HG03378 (cell line): ENCODE measurements around the gene LHFPL4.
"Not testable (repeated sequence)": the region's sequence is repeated elsewhere in the genome, so short reads cannot be mapped to it uniquely, and the experiment has no call there.

Experiments used
- ATAC-seq: cut with Tn5 transposase; IDR thresholded peaks from one replicate; pipeline ENCODE4 v1.9.1; 2021; ENCODE audit warnings: mild to moderate bottlenecking, moderate library complexity; ENCODE audit not compliant: unreplicated experiment

Gene LHFPL4

DNA sequence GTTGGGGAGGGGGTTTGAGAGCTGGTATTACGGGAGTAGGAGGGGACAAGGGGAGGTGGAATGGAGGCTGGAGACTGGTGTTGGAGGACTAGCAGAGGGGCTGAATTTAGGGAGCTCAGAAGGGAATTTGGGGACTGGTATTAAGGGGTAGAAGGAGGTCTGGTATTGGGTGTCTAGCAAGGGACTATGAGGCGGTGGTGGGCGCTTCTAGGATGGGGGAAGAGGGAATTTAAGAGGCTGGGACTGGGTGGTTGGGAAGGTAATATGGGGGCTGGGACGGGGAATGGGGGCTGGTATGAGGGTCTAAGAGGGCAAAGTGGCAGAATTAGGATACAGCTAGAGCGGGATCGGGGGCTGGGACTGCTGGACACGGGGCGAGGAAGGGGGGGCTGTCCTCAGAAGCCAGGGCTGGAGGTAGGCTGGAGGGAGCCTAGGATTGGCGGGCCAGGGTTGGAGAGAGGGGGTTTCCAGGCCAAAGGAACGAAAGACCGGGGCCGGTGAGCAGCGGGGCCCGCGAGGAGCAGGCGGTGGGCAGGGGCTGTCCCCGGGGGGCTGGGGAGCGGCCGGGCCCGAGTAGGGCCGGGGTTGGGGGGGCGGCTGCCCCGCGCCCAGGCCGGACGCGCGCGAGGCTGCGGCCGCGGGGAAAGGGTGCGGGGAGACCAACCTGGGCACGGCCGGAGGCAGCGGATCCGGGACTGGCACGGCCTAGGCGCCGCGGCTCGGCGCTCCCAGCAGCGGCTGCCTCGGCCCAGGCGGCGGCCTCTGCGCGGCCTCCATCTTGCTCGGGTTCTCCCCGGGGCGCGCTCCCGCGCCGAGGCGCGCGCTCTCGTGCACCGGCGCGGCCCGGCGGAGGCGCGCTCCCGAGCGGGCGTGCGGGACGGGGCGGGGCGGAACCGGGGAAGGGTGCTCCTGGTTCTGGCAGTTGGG lies at the start of gene LHFPL4:
Gene LHFPL4, minus strand, starts transcription at position 802 of the 927 bp plus-strand sequence. CDS start 1,143 bp downstream, outside the sequence.
- ATAC-seq, result no peak

DNA sequence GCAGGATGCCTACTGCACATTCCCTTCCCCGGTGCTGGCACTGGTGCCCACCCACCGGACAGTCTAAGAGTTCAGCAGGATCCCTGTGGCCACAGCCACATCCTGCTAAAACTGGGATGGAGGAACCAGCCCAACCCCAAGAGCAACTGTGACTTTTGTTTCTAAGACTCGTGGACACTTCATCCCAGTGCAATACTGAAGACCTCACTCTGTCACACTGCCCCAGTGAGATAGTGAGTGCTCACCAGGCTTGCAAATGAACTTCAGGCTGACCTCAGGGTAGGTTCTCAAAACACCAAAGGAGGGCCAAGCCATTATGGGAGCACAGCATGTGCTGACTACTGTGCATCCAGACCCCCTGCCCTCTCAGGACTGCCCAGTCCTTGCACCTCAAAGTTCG lies 49.0 kb upstream of the LHFPL4 start:
- ATAC-seq, result no peak

DNA sequence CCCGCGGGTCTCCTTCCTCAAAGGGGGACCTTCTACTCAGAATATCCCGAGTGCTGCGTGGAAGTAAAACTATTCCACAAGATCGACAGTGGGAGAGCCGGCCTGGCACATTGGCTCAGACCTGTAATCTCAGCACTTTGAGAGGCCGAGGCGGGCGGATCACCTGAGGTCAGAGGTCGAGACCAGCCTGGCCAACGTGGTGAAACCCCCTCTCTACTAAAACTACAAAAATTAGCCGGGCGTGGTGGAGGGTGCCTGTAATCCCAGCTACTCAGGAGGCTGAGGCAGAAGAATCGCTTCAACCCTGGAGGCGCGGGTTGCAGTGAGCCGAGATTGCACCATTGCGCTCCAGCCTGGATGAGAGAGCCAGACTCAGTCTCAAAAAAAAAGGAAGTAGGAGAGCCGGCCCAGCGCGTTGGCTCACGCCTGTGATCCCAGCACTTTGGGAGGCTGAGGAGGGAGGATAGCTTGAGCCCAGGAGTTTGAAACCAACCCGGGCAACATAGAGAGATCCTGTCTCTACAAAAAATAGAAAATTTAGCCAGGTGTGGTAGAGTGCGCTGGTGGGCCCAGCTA lies 47.5 kb upstream of the LHFPL4 start:
- not testable (repeated sequence) for ATAC-seq

DNA sequence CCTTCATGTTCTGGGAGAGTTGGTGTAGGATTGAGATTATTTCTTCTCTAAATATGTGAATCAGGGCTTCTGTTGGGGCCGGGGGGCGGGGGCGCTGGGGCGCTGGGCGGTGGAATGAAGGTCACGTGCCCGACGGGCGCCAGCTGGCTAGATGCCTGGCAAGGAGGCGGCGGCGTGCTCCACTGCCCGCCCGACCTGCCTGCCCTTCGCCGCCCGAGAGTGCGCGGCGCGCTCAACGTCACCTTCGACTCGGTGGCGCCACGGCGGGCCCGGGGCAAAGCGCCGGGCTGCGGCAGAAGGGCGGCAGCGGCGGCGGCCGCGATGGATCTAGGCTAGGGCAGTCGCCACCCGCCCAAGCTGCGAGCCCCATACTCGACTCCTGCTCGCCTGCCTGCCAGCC lies 47.0 kb upstream of the LHFPL4 start:
- ATAC-seq, result no peak

DNA sequence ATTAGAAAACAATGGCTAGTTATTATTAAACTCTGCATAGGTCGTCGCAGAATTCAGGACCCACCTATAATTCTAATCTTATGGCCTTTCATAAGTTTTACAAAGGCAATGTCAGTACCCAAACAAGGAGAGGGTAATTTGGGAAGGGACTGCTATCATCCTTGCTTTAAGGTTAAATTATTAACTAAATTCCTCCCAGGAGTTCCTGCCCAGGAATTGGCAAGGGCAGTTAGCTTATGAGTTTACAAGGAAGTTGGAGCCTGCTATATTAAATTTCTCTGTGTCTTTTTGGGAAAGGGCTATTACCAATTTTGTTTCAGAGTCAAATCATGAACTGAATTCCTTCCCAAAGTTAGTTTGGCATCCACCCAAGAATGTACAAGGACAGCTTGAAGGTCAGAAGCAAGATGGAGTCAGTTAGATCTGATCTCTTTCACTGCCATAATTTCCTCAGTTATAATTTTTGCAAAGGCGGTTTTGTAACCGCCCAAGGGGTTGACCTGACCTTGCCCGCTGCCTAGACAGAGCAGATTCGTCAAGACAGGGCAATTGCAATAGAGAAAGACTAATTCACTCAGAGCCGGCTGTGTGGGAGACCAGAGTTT lies 45.3 kb upstream of the LHFPL4 start:
- no peak for ATAC-seq

DNA sequence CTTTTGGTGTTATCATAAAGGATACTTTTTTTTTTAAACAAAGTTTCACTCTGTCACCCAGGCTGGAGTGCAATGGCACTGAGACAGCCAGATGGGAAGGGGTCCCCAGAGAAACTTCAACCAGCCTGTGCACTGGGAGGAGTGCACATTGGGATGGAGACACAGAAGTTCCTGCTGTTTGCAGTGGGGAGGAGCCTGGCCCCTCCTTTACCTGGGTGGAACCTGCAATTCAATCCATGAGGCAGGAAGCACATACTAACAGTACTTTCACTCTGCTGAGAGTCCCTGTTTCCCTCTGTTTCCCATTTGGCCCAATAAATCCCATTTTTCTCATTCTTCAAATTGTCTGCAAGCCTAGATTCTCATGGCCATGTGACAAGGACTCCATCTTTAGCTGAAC lies 42.3 kb upstream of the LHFPL4 start:
- ATAC-seq, result no peak

DNA sequence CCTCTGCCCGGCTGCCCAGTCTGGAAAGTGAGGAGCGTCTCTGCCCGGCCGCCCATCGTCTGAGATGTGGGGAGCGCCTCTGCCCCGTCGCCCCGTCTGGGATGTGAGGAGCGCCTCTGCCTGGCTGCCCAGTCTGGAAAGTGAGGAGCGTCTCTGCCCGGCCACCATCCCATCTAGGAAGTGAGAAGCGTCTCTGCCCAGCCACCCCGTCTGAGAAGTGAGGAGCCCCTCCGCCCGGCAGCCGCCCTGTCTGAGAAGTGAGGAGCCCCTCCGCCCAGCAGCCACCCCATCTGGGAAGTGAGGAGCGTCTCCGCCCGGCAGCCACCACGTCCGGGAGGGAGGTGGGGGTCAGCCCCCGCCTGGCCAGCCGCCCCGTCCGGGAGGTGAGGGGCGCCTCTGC lies 38.2 kb upstream of the LHFPL4 start:
- ATAC-seq, result not testable (repeated sequence)

DNA sequence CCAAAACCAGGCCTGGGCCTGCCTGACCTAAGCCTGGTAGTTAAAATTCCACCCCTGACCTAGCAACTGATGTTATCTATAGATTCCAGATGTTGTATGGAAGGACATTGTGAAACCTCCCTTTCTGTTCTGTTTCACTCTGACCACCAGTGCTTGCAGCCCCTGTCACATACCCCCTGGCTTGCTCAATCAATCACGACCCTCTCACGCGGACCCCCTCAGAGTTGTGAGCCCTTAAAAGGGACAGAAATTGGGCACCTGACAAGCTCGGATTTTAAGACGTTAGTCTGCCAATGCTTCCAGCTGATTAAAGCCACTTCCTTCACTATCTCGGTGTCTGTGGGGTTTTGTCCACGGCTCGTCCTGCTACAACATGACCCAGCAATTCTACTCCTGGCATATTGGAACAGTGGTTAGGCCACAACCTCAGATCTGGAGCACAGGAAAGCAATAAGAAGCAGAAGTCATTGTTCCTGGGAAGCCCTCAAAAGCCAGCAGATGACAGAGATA lies 36.7 kb upstream of the LHFPL4 start:
- ATAC-seq, result no peak

DNA sequence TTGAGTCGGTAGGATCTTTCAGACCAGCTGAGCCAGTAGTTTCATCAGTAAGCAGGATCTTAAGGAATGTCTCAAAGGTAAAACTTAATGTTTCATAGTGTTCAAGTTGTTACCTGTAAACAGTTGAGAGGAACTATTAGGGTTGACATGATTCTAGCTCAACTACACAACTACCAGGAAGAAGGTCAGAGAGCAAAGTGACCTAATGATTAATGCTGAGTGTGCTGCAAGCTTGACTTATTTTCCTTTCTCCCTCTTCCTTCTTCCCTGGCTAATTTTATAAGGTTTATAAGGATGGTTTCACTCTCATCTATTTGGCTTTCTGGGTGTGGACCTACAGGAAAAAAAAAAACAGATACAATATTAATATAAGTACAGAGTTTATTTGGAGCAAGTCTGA lies 30.2 kb upstream of the LHFPL4 start:
- ATAC-seq, result no peak

DNA sequence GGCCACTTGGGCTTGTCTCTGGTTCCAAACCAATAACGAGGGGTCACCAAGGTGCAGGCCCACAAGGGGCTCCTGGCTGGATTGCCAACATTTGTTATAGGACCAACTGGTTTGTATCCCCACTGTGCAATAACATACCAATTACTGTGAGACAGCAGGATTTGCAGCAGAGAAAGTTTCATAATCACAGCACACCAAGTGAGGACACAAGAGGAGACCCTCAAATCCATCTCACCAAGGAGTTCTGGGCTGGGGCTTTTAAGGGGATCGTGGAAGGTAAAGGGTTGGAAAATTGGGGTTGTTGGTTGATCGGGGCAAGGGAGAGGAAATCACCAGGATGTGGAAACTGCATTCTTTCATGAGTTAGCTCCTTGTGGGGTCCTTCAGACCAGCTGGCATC lies 29.7 kb upstream of the LHFPL4 start:
- no peak for ATAC-seq

DNA sequence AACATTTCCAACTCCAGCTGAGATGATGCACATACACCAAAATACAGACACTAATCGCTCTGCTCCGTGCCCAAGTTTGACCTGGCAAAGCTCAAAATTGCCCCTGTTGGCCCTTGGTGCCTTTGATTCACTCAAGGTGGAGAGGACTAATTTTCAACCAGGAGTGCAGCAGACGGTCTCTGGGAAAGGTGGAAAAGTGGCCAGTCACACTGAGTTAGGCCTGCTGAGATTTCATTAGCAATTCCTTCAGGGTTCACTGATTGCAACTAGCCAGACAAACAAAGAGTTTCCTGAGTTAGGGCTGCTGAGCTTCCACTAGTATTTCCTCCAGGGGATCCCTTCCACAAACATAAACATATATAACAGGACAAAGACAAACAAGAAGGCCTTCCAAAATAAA lies 28.7 kb upstream of the LHFPL4 start:
- no peak for ATAC-seq

DNA sequence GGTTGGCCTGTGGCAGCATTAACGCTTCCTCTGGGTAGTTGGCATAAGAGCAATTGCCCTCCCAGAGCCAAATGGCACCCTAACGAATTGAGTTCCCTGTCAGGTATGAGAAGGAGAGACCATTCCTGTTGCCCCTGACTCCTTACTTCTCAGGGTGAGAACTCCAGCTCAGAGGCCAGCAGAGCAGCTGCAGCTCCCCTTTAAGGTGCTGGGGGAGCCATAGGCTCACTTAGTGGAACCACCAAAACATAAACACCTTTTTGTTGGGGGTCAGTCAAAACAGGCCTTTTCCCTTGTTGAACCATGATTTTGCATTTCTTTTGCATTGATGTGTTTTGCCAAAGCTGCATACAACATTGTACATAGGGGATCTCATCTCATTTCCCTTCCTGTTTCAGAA lies 28.1 kb upstream of the LHFPL4 start:
- no peak for ATAC-seq

DNA sequence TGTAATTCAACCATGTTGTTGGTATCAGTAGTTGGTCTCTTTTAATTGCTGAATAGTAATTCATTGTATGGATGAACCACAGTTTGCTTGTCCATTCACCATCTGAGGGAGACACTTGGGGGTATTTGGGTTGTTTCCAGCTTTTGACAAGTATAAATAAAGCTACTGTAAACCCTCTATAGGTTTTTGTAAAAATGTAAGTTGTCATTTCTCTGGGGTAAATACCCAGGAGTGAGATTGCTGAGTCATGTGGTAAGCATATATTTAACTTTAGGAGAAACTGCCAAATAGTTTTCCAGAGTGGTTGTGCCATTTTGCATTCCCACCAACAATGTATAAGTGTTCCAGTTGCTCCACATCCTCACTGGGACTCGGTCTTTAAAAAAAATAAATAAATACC lies 15.4 kb upstream of the LHFPL4 start:
- no peak for ATAC-seq

DNA sequence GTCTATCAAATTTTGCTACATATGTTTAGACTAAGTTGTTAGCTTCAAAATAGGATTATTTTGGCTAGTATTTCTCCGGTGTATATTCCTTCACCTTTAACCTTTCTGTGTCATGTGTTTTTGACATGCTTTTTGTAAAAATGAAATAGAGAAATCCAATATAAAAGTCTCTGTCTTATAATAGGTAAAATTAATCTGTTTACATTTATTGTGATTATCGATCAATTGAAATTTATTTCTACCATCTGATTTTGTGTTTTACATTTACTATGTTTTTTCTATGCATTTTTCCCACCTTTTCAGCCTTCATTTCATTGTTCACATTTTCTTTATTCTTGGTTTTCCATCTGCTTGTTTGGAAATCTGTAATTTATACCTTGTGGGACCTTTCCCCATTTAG lies 11.7 kb upstream of the LHFPL4 start:
- ATAC-seq, result no peak

DNA sequence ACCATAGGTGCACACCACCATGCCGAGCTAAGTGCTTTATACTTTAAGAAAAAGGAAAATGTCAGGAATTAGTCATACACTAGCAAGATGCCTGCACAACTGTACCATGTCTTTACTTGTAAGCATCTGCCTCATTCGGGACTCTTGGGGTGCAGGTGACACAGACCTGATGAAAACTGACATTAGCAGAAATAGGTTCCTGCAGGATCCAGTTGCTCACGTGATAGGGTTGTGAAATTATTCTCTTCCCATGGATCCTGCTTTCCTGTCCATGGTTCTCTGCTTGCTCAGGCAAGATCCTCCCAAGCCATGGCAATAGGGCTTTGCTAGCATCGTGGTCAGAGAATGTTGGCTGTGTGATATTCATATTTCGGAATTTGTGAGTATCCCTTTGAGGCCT lies 10.2 kb upstream of the LHFPL4 start:
- ATAC-seq, result no peak

DNA sequence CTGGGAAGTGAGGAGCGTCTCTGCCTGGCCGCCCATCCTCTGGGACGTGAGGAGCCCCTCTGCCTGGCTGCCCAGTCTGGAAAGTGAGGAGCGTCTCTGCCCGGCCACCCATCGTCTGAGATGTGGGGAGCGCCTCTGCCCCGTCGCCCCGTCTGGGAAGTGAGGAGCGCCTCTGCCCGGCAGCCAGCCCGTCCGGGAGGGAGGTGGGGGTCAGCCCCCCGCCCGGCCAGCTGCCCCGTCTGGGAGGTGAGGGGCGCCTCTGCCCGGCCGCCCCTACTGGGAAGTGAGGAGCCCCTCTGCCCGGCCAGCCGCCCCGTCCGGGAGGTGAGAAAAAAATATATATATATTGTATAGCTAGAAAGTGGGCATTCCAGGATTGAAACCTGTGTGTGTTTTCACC lies 6.4 kb upstream of the LHFPL4 start:
- not testable (repeated sequence) for ATAC-seq

DNA sequence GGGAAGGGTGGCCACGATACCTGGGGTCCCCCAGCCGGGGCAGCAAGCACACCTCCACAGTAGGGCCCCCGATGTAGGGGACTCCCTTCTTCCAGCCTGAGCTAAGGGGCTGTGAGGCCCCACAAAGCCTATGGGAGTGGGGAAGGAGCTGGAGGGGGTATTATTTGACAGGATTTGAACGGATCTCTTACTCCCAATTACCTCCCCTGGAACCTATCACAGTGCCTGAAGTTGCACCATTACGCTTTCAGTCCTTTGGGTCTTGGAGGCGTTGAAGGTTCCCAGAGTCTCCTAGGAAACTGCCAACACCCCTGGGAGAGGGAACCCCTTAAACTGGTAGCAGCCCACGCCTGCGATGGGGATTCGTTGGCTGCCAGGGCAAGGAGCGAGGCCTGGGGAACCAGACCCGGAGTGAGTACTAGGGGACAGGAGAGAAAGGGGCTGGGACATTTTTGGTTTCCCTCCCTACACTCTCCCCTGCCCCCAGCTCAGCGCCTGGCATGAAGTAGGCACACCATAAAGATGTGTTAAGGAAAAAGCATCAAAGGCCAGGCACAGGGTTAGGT lies 409 bp upstream of the LHFPL4 start:
- no peak for ATAC-seq

DNA sequence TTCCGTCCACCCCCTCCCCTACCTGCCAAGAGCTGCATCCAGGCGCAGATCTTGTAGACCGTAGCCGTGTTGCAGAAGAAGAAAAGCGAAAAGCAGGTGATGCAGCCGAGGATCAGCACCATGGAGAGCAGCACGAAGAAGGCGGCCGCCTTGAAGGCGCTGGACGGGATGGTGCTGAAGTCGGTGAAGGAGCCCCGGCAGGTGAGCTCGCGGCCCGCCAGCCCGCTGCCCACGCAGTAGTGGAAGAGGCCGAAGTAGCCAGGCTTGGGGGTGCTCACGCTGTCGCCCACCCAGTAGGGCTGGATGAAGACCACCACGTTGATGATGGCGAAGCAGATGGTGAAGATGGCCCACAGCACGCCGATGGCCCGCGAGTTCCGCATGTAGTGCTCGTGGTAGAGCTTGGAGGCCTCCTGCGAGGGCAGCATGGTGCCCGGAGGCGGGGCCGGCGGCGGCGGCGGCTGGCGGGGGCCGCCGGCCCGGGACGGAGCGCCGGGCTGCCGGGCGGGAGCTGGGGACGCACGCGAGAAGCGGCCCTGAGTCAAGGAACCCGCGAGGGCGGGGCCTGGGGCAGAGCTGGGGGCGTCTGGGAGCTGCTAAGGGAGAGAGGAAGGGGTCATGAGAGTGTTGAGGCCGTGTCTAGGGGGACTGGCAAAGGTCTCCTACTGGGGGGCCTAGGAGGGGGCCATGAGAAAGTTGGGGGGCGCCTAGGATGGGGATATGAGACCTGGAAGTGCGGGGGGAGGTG lies 1.2 kb downstream of the LHFPL4 start:
- ATAC-seq, result no peak

DNA sequence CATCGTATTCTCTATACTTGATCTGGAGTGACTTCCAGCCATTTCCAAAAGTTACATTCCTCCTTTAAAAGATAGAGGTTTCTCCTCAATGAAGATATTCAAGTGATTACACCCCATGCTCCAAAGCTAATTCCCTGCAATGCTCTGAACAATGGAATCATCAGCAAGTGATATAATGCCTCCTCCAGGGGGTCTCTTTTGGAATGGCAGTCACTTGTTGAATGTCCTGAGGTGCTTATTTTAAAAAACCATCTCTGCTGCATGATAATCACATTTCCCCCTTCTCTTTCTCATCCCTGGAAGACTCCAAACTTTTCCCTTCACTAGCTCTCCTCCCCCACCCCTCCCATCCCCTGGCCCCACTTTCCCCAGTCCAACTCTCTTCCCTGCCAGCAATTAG lies 2.6 kb downstream of the LHFPL4 start:
- no peak for ATAC-seq

DNA sequence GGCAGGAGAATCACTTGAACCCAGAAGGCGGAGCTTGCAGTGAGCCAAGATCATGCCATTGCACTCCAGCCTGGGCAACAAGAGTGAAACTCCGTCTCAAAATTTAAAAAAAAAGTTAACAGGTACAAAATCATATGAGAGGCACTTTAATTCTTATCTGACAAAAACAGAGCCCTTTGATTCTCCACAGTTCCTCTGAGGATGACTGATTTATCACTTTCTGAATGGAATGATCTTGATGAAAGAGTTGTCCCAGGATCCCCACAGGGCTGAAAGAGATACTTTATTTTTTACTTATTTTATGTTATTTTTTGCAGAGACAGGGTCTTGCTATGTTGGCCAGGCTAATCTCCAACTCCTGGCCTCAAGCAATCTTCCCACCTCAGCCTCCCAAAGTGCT lies 4.0 kb downstream of the LHFPL4 start:
- ATAC-seq, result no peak

DNA sequence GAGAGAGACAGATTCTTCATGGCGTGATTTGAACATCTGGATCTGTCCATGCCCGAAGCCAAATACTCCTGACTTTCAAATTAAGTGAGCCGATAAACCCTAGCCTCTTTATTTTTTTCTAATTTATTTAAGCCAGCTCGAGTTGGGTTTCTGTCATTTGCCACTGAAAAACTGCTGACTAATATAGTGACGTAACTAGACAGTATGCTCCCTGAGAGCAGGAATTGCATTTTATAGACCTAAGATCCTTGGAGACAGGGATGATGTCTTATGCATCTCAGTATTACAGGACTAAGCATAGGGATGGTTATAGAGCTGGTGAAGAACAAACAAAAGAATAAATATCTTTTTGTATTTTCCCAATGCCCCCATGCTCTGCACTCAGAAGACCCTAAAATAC lies 4.6 kb downstream of the LHFPL4 start:
- ATAC-seq, result no peak
